Uterus (tissue), 4 donors: ENCODE measurements around the gene CCNY. TPM values are rescaled to one million over a fixed set of nuclear protein-coding genes. Genes with fewer than 3 reads are reported as not detected.
A peak's percentile ranks its signal among the peaks of the same experiment; 100 is the strongest.

Source experiments
- DNase-seq, 2 donors: peaks; one replicate each; pipeline ENCODE4 v3.0.0-alpha.2; 2019 to 2020
- H3K27ac ChIP-seq, 2 donors: fragments of 200-600 bp; sonication (generic); 1 replicate in 1 of 2; 2 replicates in 1 of 2; pipeline ENCODE4 v1.5.1; 2016 to 2018
- H3K27me3 ChIP-seq, 2 donors: fragments of 200-600 bp; sonication (generic); one replicate each; pipeline ENCODE4 v1.5.1; 2018 to 2019; ENCODE audit warnings: control low read depth in 1 of 2
- H3K36me3 ChIP-seq, 2 donors: fragments of 200-600 bp; sonication (generic); one replicate each; pipeline ENCODE4 v1.5.1; 2019; ENCODE audit warnings: control low read depth in 1 of 2
- H3K4me1 ChIP-seq, 2 donors: fragments of 200-600 bp; sonication (generic); one replicate each; pipeline ENCODE4 v1.5.1; 2018 to 2019; ENCODE audit warnings: control low read depth in 1 of 2
- H3K4me3 ChIP-seq, 2 donors: fragments of 200-600 bp; sonication (generic); 1 replicate in 1 of 2; 2 replicates in 1 of 2; pipeline ENCODE4 v1.5.1; 2018 to 2019; ENCODE audit warnings: mild to moderate bottlenecking in 1 of 2
- H3K9me3 ChIP-seq, 2 donors: fragments of 200-600 bp; sonication (generic); one replicate each; pipeline ENCODE4 v1.5.1; 2019; ENCODE audit warnings: control low read depth in 1 of 2
- POLR2A ChIP-seq, 2 donors: fragments of 450-650 bp; IDR thresholded peaks; one replicate each; pipeline ENCODE4 v1.6.1; 2016; ENCODE audit warnings: antibody characterized with exemption in 2 of 2, mild to moderate bottlenecking in 1 of 2, moderate library complexity in 1 of 2
- intact Hi-C: fragments of 100-400 bp; cut with DNase I; formaldehyde crosslinking; loops from one replicate; pipeline ENCODE4 v1.15.1; 2023; ENCODE audit warnings: low total_unique reads
- total RNA-seq, 4 donors: library from RNA; depleted of rRNA in 3 of 4; stranded (reverse); fragments of >200 nt in 3 of 4; gene quantifications; one replicate each; pipeline versions ENCODE4 v1.1.0 to v1.2.4, GENCODE V29; 2014 to 2023
- TF ChIP-seq, protein P1 (sequence below), 4 experiments: fragments of 200-600 bp in 2 of 4; fragments of 450-650 bp in 2 of 4; sonication (generic) in 2 of 4; IDR thresholded peaks; one replicate each; pipeline ENCODE4 v1.5.1; 2016 to 2019; ENCODE audit warnings: antibody characterized with exemption in 4 of 4, mild to moderate bottlenecking in 2 of 4, moderate library complexity in 1 of 4
- donor health status: DM: yes; HTN: yes; CAD: no.

CCNY gene
- total RNA-seq, 4 donors from 2014 or later: 28.2 to 79.2 (median 46.2) TPM

DNA sequence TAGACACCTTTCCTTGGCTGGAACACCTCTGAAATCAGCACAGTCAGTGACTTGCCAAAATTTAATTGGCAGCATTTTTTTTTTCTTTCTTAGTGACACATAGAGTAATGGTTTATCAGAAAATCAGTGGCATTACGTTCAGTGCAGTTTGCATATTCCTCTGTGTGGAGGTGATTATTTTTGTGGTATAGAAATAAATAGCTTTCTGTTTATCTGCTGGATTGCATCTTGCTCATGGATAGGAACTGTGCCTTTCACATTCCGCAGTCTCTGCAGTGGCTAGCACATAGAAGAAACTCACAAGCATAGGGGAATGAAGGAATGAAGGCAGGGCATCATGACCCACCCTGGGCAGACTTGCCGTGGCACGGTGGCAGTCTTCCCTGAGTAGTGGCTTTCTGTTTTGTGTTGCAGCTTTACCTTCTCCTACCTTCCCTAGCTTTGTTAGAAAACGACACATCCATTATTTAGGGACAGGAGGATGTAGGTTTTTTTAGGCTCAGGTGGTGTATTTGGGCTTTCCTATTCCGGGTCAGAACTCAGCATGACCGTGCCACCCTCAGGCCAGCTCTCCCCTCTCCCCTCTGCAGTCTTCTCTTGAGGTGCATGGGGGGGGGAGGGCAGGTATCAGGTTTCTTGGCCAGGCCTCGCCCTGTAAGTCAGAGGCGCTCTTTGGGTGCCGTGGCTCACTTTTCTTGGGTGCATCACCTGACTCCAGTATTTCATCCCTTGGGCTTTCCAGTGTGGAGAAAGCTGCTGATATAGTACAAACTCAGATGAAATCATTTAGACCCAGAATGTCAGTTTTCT, 156.3 kb downstream of the CCNY start:
- no peaks in the 10 kb centered on the region for H3K27me3 ChIP-seq
- no peak for DNase-seq
- H3K4me3 ChIP-seq: no peak overlapping the region
- H3K36me3 ChIP-seq: no peaks in the 10 kb centered on the region
- peak overlapping the region in 1 of 2 donors; percentile 41 for H3K27ac ChIP-seq
- TF ChIP-seq, protein P1, sequence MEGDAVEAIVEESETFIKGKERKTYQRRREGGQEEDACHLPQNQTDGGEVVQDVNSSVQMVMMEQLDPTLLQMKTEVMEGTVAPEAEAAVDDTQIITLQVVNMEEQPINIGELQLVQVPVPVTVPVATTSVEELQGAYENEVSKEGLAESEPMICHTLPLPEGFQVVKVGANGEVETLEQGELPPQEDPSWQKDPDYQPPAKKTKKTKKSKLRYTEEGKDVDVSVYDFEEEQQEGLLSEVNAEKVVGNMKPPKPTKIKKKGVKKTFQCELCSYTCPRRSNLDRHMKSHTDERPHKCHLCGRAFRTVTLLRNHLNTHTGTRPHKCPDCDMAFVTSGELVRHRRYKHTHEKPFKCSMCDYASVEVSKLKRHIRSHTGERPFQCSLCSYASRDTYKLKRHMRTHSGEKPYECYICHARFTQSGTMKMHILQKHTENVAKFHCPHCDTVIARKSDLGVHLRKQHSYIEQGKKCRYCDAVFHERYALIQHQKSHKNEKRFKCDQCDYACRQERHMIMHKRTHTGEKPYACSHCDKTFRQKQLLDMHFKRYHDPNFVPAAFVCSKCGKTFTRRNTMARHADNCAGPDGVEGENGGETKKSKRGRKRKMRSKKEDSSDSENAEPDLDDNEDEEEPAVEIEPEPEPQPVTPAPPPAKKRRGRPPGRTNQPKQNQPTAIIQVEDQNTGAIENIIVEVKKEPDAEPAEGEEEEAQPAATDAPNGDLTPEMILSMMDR (IDR thresholded peaks at IDR 0.05): no peak
- TF ChIP-seq POLR2A (IDR thresholded peaks at IDR 0.05): no peak
- H3K9me3 ChIP-seq: no peaks in the 10 kb centered on the region
- H3K4me1 ChIP-seq: peaks cover 0 to 5% of the 10 kb centered on the region in 2 donors
- intact Hi-C loops: no loop called here

DNA sequence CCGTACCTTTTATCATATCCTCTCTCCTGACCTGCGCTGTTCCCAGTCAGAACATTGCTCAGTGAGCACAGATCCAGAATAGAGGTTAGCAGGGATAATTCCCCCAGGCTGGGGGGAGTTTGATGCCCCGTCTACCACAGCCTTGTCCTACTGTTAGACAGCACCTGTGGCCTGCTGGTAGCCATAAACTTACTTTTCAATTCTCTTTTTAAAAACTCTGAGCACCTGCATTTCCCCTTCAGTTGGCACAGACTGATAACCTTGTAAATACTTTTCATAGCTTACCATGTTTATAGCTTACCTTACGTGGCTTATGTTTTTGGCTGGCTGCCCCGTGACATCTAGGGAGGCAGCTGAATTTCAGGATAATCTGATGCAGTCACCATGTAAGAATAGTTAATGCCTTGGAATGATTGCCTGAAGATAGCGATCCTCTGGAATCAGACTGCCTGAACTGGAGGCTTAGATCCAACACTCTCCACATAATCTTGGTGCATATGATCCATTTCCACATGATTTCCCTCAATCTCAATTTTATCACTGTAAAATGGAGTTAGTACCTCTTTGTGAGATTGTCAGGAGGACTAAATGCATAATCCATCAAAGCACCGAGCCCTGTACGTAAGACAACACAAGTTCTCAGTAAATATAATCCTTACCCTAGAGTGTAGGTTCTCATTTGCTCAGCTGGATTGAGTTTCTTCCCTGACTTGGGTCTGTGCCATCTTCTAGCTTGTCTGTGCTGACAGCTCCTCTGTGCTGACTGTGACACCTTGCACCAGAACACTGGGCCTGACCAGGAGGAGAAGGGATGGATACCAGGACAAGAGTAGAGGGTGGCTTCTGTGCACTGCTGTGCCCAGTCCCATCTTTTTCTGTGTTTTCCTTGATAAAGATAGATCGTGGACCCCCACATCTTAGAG, 157.1 kb downstream of the CCNY start:
- intact Hi-C loops: no loop called here
- no peaks in the 10 kb centered on the region for H3K9me3 ChIP-seq
- TF ChIP-seq, protein P1 (IDR thresholded peaks at IDR 0.05): no peak
- TF ChIP-seq POLR2A (IDR thresholded peaks at IDR 0.05): no peak
- H3K27ac ChIP-seq: peak overlapping the region in 1 of 2 donors; percentile 41
- no peaks in the 10 kb centered on the region for H3K27me3 ChIP-seq
- H3K4me1 ChIP-seq: peaks cover 0 to 5% of the 10 kb centered on the region in 2 donors
- no peaks in the 10 kb centered on the region for H3K36me3 ChIP-seq
- H3K4me3 ChIP-seq: no peak overlapping the region
- DNase-seq: no peak

DNA sequence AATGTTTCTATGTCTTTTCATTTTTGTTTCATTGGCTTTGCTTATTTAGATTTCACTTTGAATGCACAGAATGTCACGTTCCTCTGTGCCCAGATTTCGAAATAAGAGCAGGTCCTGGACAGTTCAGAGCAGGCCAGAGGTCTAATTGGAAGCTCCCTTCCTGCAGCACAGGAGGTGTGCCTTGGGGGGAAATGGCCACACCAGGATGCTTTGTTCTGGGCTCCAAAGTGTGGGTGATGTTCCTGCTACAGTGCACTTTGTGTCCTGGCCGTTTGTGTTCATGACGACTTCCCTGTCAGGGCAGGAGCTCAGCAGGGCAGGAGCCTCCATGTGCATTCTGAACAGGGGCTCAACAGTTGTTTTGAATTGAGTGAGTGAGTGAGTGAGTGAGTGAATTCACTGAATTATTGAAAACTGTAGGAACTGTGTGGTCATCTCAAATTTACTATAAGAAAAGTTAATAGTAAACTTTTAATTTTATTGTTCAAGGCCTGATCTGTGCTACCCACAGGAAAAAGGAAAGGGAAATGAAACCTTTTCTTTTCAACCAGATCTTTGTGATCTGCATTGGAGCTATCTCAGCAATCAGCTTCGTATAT, 159.3 kb downstream of the CCNY start:
- peak in 1 of 2 donors; percentile 44 for DNase-seq
- H3K4me3 ChIP-seq: no peak overlapping the region
- peaks cover 0 to 5% of the 10 kb centered on the region in 2 donors for H3K4me1 ChIP-seq
- TF ChIP-seq POLR2A (IDR thresholded peaks at IDR 0.05): no peak
- TF ChIP-seq, protein P1 (IDR thresholded peaks at IDR 0.05): no peak
- H3K27me3 ChIP-seq: no peaks in the 10 kb centered on the region
- no peaks in the 10 kb centered on the region for H3K9me3 ChIP-seq
- peak overlapping the region in 1 of 2 donors; percentile 35 for H3K27ac ChIP-seq
- H3K36me3 ChIP-seq: no peaks in the 10 kb centered on the region
- intact Hi-C loops: no loop called here

DNA sequence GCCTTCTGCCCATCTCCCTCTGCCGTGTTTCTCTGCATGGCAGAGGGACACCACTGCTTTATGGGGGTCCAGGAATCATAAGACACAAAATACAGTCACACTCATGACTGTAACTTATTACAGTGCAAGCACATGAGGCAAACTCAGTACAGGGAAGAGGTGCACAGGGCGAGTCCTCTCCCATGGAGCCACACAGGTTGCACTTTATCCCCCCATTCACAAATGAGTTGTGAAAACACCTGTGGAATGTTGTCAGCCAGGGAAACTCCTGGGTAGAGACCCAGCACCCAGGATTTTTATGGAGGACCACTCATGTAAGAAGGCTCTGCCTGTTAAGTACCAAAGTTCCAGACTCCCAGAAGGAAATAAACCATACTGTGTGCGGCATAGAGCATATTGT, 161.6 kb downstream of the CCNY start:
- intact Hi-C loops: no loop called here
- no peak for TF ChIP-seq POLR2A (IDR thresholded peaks at IDR 0.05)
- TF ChIP-seq, protein P1 (IDR thresholded peaks at IDR 0.05): no peak
- Histone ChIP-seq H3K4me1 (peaks cover 0 to 5% of the 10 kb centered on the region in 2 donors), H3K36me3 (no peaks in the 10 kb centered on the region), H3K27ac (no peak overlapping the region), H3K4me3 (no peak overlapping the region), H3K9me3 (no peaks in the 10 kb centered on the region), H3K27me3 (no peaks in the 10 kb centered on the region)
- DNase-seq: no peak
